GM21423 (cell line): Measurements from ENCODE around the gene GALE.

Experiments used
- ATAC-seq: cut with Tn5 transposase; IDR thresholded peaks from one replicate; pipeline ENCODE4 v1.9.1; 2021; ENCODE audit warnings: mild to moderate bottlenecking, moderate library complexity; ENCODE audit not compliant: unreplicated experiment

GALE gene

GRCh38 chr1:23759277-23759676 lies 41.3 kb downstream of the GALE start:
- no peak for ATAC-seq

- ATAC-seq, result no peak
These were observed 42.7 kb downstream of the GALE start for GRCh38 chr1:23757812-23758211.

GRCh38 chr1:23756676-23757075 lies 43.9 kb downstream of the GALE start:
- no peak for ATAC-seq

GRCh38 chr1:23752909-23753308 lies 47.6 kb downstream of the GALE start:
- ATAC-seq, result no peak

GRCh38 chr1:23751815-23752200 lies 48.7 kb downstream of the GALE start:
- no peak for ATAC-seq

GRCh38 chr1:23751050-23751814 lies 49.3 kb downstream of the GALE start:
- ATAC-seq, result no peak

- ATAC-seq, result no peak
These were observed 52.5 kb downstream of the GALE start for GRCh38 chr1:23748016-23748415.
